NCI-H1048 (cell line): ENCODE measurements around the gene GKAP1.
"Not testable (repeated sequence)": the region's sequence is repeated elsewhere in the genome, so short reads cannot be mapped to it uniquely, and the experiment has no call there.

Source experiments
- DNase-seq: peaks from one replicate; lab custom pipeline; 2025; lab: John Stamatoyannopoulos, UW

The GKAP1 gene

GRCh38 chr9:83817356-83818278 is at the start of gene GKAP1:
GKAP1 (minus strand) TSS chr9:83817769; CDS start chr9:83806517, 11,252 bp downstream.
- peak; percentile 40 for DNase-seq

- DNase-seq = not testable (repeated sequence)
Measured at GRCh38 chr9:83849895-83850294, 32.3 kb upstream of the GKAP1 start.

- not testable (repeated sequence) for DNase-seq
Measured at GRCh38 chr9:83837070-83837643, 19.6 kb upstream of the GKAP1 start.

GRCh38 chr9:83830426-83831071 is 13.0 kb upstream of the GKAP1 start:
- DNase-seq = not testable (repeated sequence)

GRCh38 chr9:83824986-83825623 is 7.5 kb upstream of the GKAP1 start:
- DNase-seq = not testable (repeated sequence)

- not testable (repeated sequence) for DNase-seq
Measured at GRCh38 chr9:83817011-83817355, 586 bp downstream of the GKAP1 start.

GRCh38 chr9:83815120-83815519 is 2.4 kb downstream of the GKAP1 start:
- DNase-seq = not testable (repeated sequence)

GRCh38 chr9:83809213-83809612 is 8.4 kb downstream of the GKAP1 start:
- DNase-seq = not testable (repeated sequence)

- not testable (repeated sequence) for DNase-seq
Measured at GRCh38 chr9:83804454-83804853, 13.1 kb downstream of the GKAP1 start.

GRCh38 chr9:83803941-83804340 is 13.6 kb downstream of the GKAP1 start:
- not testable (repeated sequence) for DNase-seq

GRCh38 chr9:83800236-83801033 is 17.1 kb downstream of the GKAP1 start:
- no peak for DNase-seq

- no peak for DNase-seq
Measured at GRCh38 chr9:83794051-83794450, 23.5 kb downstream of the GKAP1 start.

- DNase-seq = no peak
Measured at GRCh38 chr9:83792746-83793145, 24.8 kb downstream of the GKAP1 start.

GRCh38 chr9:83778164-83778563 is 39.4 kb downstream of the GKAP1 start:
- DNase-seq = no peak

- DNase-seq = no peak
Measured at GRCh38 chr9:83775932-83776331, 41.6 kb downstream of the GKAP1 start.

GRCh38 chr9:83772860-83773259 is 44.7 kb downstream of the GKAP1 start:
- no peak for DNase-seq

- DNase-seq = no peak
Measured at GRCh38 chr9:83765376-83765775, 52.2 kb downstream of the GKAP1 start.

- DNase-seq = no peak
Measured at GRCh38 chr9:83754383-83754977, 63.1 kb downstream of the GKAP1 start.

GRCh38 chr9:83749706-83750105 is 67.9 kb downstream of the GKAP1 start:
- DNase-seq = no peak

GRCh38 chr9:83744206-83744605 is 73.4 kb downstream of the GKAP1 start:
- no peak for DNase-seq

GRCh38 chr9:83733739-83734138 is 83.8 kb downstream of the GKAP1 start:
- no peak for DNase-seq
